Measurements from ENCODE around the gene CALD1. TPM values are rescaled to one million over a fixed set of nuclear protein-coding genes. Genes with fewer than 3 reads are reported as not detected.
A peak's percentile ranks its signal among the peaks of the same experiment; 100 is the strongest.

The CALD1 gene
- total RNA-seq, 2 experiments from 2014 or later = 2.1 to 2.2 TPM

DNA sequence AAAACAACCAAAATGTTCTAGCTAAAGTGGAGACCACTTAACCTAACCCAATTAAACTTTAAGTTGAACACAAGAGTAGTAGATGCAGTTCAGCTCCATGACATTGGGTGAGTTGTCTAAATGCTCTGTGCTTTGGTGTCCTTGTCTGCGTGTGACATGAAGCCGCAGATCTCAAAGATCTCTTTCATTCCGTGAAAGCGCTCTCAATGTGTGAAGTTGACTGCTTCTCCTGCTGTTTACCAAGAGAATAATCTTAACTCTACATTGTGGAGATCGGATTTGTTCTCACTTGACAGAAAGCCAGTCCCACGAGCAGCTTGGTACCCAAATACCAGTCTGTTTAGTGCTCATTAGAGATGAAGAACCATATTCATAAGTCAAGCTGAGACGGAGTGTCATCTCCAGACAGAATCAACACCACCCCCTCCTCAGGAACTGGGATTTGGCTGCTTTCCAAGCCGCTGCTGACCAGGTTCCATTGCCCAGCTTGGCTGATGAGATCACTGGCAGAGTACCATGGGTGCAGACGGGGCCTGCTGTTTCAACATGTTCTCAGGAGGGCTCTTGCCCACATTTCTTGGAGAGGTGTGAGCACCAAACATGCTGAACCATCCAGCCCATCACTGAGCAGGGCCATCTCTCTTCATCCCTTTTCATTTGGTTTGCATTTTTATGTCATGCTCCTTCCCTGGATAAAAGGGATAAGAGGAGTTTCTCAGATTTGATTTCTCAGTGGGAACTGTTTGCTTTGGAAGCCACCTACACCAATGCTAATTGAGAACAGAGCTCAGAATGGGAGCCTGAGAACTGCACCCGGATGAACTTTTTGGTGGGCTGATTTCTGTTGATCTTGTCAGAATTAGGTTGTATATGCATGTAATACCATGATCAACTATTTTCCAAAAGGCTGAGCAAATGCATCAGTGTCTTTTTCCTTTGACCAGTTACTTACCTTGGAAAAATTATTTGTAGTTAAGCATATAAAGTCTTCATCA lies 111.1 kb downstream of the CALD1 start:
- ATAC-seq = no peak
- TF ChIP-seq, protein P1, sequence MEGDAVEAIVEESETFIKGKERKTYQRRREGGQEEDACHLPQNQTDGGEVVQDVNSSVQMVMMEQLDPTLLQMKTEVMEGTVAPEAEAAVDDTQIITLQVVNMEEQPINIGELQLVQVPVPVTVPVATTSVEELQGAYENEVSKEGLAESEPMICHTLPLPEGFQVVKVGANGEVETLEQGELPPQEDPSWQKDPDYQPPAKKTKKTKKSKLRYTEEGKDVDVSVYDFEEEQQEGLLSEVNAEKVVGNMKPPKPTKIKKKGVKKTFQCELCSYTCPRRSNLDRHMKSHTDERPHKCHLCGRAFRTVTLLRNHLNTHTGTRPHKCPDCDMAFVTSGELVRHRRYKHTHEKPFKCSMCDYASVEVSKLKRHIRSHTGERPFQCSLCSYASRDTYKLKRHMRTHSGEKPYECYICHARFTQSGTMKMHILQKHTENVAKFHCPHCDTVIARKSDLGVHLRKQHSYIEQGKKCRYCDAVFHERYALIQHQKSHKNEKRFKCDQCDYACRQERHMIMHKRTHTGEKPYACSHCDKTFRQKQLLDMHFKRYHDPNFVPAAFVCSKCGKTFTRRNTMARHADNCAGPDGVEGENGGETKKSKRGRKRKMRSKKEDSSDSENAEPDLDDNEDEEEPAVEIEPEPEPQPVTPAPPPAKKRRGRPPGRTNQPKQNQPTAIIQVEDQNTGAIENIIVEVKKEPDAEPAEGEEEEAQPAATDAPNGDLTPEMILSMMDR (IDR thresholded peaks at IDR 0.05) = no peak
- Mint-ChIP-seq H3K9me3 (peaks cover 4% of the 10 kb centered on the region), H3K4me1 (ENCODE audit: low read depth) (peaks cover 18% of the 10 kb centered on the region), H3K4me3 (no peak overlapping the region), H3K36me3 (ENCODE audit: low read depth) (no peaks in the 10 kb centered on the region), H3K27me3 (peaks cover 14% of the 10 kb centered on the region), H3K27ac (no peak overlapping the region)
- CTCF ChIA-PET = interaction anchor here (0.9 to 1.4 kb wide), 2 partner anchors 10 to 20 kb away, joined by 3 to 4 read pairs; no protein-coding TSS in a partner anchor
- no peak for DNase-seq
- intact Hi-C loops (cut with micrococcal nuclease) = no loop called here
- POLR2A ChIA-PET = no interaction called here

DNA sequence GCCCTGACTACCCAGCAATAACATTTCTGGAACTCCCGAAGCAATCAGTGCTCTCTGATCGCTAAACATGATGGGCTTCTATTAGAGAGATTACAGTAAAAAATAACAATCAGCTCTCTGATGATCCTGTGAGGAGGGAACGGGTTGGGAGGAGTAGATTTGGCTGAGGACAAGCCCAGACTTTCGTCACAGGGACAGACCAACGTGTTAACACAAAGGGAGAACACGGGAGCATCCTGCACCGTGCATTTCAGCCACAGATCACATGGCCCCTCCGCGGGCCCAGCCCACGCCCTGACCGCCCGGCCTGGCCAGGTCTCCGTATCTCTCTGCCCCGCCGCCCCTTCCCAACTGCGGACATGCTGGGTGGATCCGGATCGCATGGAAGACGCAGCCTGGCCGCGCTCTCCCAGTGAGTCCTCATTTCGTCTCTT lies 111.8 kb downstream of the CALD1 start:
- peaks cover 10% of the 10 kb centered on the region for H3K9me3 Mint-ChIP-seq
- H3K4me1 Mint-ChIP-seq (ENCODE audit: low read depth) = peaks cover 10% of the 10 kb centered on the region
- no peak overlapping the region for H3K27ac Mint-ChIP-seq
- CTCF ChIA-PET = no interaction called here
- TF ChIP-seq, protein P1 (IDR thresholded peaks at IDR 0.05) = no peak
- DNase-seq (no peak), ATAC-seq (peak; percentile 27)
- H3K36me3 Mint-ChIP-seq (ENCODE audit: low read depth) = no peaks in the 10 kb centered on the region
- intact Hi-C loops (cut with micrococcal nuclease) = no loop called here
- peaks cover 14% of the 10 kb centered on the region for H3K27me3 Mint-ChIP-seq
- peak overlapping the region; percentile 16 for H3K4me3 Mint-ChIP-seq
- POLR2A ChIA-PET = no interaction called here

DNA sequence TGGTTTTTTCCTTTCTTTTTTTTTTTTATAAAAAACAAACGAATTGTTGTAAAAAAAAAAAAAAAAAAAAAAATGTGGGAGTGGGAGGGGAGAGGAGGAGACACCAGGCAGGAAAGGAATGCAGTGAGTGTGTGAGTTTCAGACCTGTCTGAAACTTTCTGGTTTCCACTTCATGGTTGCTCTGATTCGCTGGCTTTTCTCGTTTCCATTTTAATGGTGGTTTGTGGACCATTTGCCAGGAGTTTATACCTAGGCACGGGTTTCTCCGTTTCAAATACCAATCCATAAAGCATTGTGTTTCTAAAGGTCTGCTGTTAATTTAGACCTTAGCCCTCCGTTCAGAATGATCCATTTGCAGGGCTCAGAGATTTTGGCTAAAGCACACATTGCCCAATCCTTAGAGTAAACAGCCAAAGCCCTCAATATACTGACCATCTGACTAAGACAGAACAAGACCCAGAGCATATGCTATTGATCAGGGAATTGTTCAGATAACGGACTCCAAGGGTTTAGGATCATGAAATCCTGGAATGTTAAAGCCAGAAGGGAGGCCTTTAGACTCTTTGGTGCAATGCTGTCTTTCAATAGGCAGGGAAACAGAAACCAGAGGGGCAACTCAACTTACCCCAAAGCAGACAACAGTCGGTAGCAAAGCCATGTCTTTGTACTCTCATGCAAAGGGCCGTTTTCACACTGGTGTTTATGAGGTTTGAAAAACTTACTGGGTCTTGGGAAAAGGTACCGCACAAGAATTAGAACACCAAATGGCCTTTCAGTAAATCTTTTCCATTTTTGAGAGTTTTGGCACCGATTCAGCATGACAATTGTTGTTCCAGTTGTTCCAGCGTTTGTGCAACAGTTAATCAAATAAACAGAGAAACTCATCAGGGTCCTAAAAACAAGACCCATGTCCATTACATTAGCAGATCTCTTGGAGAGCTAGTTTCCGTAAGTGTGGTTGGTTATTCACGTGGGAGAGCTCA lies 112.6 kb downstream of the CALD1 start:
- H3K27me3 Mint-ChIP-seq = peaks cover 14% of the 10 kb centered on the region
- H3K27ac Mint-ChIP-seq = no peak overlapping the region
- TF ChIP-seq, protein P1 (IDR thresholded peaks at IDR 0.05) = no peak
- no peak for DNase-seq
- ChIA-PET POLR2A (no interaction called here), CTCF (no interaction called here)
- H3K9me3 Mint-ChIP-seq = peaks cover 14% of the 10 kb centered on the region
- H3K4me1 Mint-ChIP-seq (ENCODE audit: low read depth) = peaks cover 4% of the 10 kb centered on the region
- no peak overlapping the region for H3K4me3 Mint-ChIP-seq
- intact Hi-C loops (cut with micrococcal nuclease) = no loop called here
- ATAC-seq = no peak
- no peaks in the 10 kb centered on the region for H3K36me3 Mint-ChIP-seq (ENCODE audit: low read depth)

DNA sequence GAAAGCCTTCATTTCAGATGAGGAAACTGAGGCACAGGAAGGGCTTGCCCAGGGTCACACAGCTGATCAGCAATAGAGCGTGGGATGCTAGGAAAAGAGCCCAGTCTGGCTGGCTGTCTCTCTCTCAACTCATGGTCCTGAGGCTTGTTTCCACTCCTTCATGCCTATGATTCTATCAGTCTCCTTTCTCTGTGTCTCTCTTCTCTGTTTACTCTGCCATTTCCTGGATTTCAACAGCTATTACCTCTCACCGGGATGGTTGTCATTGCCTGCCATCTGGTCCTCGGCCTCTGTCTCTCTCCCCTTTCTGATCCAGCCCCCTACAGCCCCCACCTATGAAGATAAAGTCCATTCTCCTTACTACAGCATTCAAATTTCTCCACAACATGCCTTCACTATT lies 113.5 kb downstream of the CALD1 start:
- H3K4me1 Mint-ChIP-seq (ENCODE audit: low read depth) = peaks cover 4% of the 10 kb centered on the region
- H3K27ac Mint-ChIP-seq = no peak overlapping the region
- intact Hi-C loops (cut with micrococcal nuclease) = no loop called here
- H3K27me3 Mint-ChIP-seq = peaks cover 14% of the 10 kb centered on the region
- ChIA-PET POLR2A (no interaction called here), CTCF (no interaction called here)
- TF ChIP-seq, protein P1 (IDR thresholded peaks at IDR 0.05) = no peak
- peaks cover 16% of the 10 kb centered on the region for H3K9me3 Mint-ChIP-seq
- no peak overlapping the region for H3K4me3 Mint-ChIP-seq
- DNase-seq (no peak), ATAC-seq (no peak)
- H3K36me3 Mint-ChIP-seq (ENCODE audit: low read depth) = no peaks in the 10 kb centered on the region
